Esophagus squamous epithelium (tissue), 4 donors: Measurements from ENCODE around the gene SRC.

Source experiments
- POLR2A ChIP-seq, 4 donors: fragments of 450-650 bp; IDR thresholded peaks; one replicate each; pipeline ENCODE4 v1.6.1; 2017; ENCODE audit warnings: antibody characterized with exemption in 4 of 4, mild to moderate bottlenecking in 4 of 4, moderate library complexity in 3 of 4
- TF ChIP-seq, protein P1 (sequence below), 6 experiments: fragments of 450-650 bp in 4 of 6; fragments of 200-600 bp in 2 of 6; sonication (generic) in 2 of 6; IDR thresholded peaks; one replicate each; pipeline ENCODE4 v1.5.1; 2016 to 2019; ENCODE audit warnings: antibody characterized with exemption in 6 of 6, mild to moderate bottlenecking in 4 of 6, moderate library complexity in 4 of 6

DNA sequence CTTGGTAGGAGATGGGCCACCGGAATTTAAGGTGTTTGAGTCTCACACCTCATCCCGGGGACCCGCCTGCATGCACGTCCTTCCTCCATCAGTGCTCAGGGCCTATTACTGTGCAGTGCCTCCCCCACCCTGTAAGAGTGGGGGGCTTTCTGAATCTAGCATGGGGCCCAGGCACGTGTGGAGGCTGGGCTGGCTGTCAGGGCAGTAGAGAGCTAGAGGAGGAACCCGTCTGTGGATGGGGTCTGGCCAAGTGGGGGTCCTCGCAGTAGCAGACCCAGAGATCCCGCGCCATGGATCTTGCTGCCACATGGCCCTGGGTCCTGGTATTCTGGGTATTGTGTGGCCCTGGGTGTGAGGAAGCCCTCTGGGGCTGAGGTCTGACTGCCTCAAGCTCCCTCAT, 42.9 kb downstream of the SRC start:
- TF ChIP-seq, protein P1, sequence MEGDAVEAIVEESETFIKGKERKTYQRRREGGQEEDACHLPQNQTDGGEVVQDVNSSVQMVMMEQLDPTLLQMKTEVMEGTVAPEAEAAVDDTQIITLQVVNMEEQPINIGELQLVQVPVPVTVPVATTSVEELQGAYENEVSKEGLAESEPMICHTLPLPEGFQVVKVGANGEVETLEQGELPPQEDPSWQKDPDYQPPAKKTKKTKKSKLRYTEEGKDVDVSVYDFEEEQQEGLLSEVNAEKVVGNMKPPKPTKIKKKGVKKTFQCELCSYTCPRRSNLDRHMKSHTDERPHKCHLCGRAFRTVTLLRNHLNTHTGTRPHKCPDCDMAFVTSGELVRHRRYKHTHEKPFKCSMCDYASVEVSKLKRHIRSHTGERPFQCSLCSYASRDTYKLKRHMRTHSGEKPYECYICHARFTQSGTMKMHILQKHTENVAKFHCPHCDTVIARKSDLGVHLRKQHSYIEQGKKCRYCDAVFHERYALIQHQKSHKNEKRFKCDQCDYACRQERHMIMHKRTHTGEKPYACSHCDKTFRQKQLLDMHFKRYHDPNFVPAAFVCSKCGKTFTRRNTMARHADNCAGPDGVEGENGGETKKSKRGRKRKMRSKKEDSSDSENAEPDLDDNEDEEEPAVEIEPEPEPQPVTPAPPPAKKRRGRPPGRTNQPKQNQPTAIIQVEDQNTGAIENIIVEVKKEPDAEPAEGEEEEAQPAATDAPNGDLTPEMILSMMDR (IDR thresholded peaks at IDR 0.05), result no peak
- TF ChIP-seq POLR2A (IDR thresholded peaks at IDR 0.05), result no peak
